Kidney (tissue), 14 donors: ENCODE data around the gene TF. TPM values are rescaled to one million over a fixed set of nuclear protein-coding genes. Genes with fewer than 3 reads are reported as not detected.
A peak's percentile ranks its signal among the peaks of the same experiment; 100 is the strongest.

Experiments
- DNase-seq, 5 donors: peaks; one replicate each; pipeline ENCODE4 v3.0.0-alpha.2; 2013 to 2020
- FAIRE-seq: peaks from 2 replicates; lab custom pipeline; 2012; peaks lifted over from hg19 to GRCh38; lab: Jason Lieb, UNC
- H3K27ac ChIP-seq, 2 donors: one replicate each; pipeline ENCODE4 v1.7.0; 2013; ENCODE audit warnings: low read depth in 2 of 2, low read length in 2 of 2, inconsistent platforms in 1 of 2
- H3K27me3 ChIP-seq: one replicate; pipeline ENCODE4 v1.7.1; 2013; ENCODE audit warnings: low read length, inconsistent platforms; ENCODE audit not compliant: control insufficient read depth, insufficient read depth
- H3K36me3 ChIP-seq, 3 donors: one replicate each; pipeline versions ENCODE4 v1.7.0 to v1.7.1; 2013; ENCODE audit warnings: low read length in 3 of 3, control low read depth in 1 of 3, inconsistent platforms in 1 of 3; ENCODE audit not compliant: insufficient read depth in 3 of 3, control insufficient read depth in 2 of 3
- H3K4me1 ChIP-seq, 3 donors: one replicate each; pipeline versions ENCODE4 v1.7.0 to v1.7.1; 2013; ENCODE audit warnings: low read length in 3 of 3, inconsistent platforms in 1 of 3, low read depth in 1 of 3; ENCODE audit not compliant: control insufficient read depth in 2 of 3, insufficient read depth in 2 of 3
- H3K4me3 ChIP-seq, 3 donors: one replicate each; pipeline versions ENCODE4 v1.7.0 to v1.8.1; 2013; ENCODE audit warnings: low read length in 3 of 3, control low read depth in 1 of 3, inconsistent platforms in 1 of 3
- H3K9ac ChIP-seq, 3 donors: one replicate each; pipeline versions ENCODE4 v1.7.0 to v1.7.1; 2013; ENCODE audit warnings: low read length in 3 of 3, control low read depth in 1 of 3, inconsistent platforms in 1 of 3
- H3K9me3 ChIP-seq, 3 donors: one replicate each; pipeline versions ENCODE4 v1.7.0 to v1.7.1; 2013; ENCODE audit warnings: low read length in 3 of 3, control low read depth in 1 of 3, inconsistent platforms in 1 of 3; ENCODE audit not compliant: control insufficient read depth in 2 of 3, insufficient read depth in 1 of 3
- intact Hi-C: fragments of 100-400 bp; cut with DNase I; formaldehyde crosslinking; loops from one replicate; pipeline ENCODE4 v1.11.1; 2022
- polyA plus RNA-seq: library from polyadenylated mRNA; stranded (reverse); fragments of 350-450 nt; fragmentation: Illumina TruSeq; extraction: RNeasy Lipid Tissue Mini Kit (QIAGEN cat#74804); gene quantifications from one replicate; pipeline ENCODE4 v1.2.3, GENCODE V29; 2014; ENCODE audit warnings: low read depth, low replicate concordance; ENCODE audit not compliant: insufficient read depth
- total RNA-seq: library from RNA; stranded (reverse); fragmentation: NEBNext Ultra II Directional; extraction: Animal tissue kit (Norgen Biotek cat#: 25700); gene quantifications from one replicate; pipeline ENCODE4 v1.2.1, GENCODE V29; 2021
- TF ChIP-seq, protein P1 (sequence below): IDR thresholded peaks from 3 replicates; pipeline ENCODE4 v1.5.1; 2012; ENCODE audit warnings: mild to moderate bottlenecking, moderate library complexity, borderline replicate concordance; ENCODE audit not compliant: insufficient read depth; ENCODE audit errors: extremely low read depth
- donor health status: control.
- donor health status: control.
- donor health status: control.
- donor health status: control.
- donor health status: control.
- donor health status: DM: yes; HTN: yes; CAD: no.
- donor health status: Normal renal cell carcinoma (clear cell type).

The TF gene
- total and polyA plus RNA-seq, 2 donors from 2014 or later: 0.88 to 1.4 TPM

- intact Hi-C loops: loop anchor here (5.0 kb wide), 1 partner anchor 111 kb away; no protein-coding TSS in a partner anchor
- TF ChIP-seq, protein P1, sequence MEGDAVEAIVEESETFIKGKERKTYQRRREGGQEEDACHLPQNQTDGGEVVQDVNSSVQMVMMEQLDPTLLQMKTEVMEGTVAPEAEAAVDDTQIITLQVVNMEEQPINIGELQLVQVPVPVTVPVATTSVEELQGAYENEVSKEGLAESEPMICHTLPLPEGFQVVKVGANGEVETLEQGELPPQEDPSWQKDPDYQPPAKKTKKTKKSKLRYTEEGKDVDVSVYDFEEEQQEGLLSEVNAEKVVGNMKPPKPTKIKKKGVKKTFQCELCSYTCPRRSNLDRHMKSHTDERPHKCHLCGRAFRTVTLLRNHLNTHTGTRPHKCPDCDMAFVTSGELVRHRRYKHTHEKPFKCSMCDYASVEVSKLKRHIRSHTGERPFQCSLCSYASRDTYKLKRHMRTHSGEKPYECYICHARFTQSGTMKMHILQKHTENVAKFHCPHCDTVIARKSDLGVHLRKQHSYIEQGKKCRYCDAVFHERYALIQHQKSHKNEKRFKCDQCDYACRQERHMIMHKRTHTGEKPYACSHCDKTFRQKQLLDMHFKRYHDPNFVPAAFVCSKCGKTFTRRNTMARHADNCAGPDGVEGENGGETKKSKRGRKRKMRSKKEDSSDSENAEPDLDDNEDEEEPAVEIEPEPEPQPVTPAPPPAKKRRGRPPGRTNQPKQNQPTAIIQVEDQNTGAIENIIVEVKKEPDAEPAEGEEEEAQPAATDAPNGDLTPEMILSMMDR: no peak
- H3K36me3 ChIP-seq: peaks cover 0 to 30% (median 13%) of the 10 kb centered on the region in 3 donors
Observed at GRCh38 chr3:133820889-133821675, 74.9 kb downstream of the TF start.

DNA sequence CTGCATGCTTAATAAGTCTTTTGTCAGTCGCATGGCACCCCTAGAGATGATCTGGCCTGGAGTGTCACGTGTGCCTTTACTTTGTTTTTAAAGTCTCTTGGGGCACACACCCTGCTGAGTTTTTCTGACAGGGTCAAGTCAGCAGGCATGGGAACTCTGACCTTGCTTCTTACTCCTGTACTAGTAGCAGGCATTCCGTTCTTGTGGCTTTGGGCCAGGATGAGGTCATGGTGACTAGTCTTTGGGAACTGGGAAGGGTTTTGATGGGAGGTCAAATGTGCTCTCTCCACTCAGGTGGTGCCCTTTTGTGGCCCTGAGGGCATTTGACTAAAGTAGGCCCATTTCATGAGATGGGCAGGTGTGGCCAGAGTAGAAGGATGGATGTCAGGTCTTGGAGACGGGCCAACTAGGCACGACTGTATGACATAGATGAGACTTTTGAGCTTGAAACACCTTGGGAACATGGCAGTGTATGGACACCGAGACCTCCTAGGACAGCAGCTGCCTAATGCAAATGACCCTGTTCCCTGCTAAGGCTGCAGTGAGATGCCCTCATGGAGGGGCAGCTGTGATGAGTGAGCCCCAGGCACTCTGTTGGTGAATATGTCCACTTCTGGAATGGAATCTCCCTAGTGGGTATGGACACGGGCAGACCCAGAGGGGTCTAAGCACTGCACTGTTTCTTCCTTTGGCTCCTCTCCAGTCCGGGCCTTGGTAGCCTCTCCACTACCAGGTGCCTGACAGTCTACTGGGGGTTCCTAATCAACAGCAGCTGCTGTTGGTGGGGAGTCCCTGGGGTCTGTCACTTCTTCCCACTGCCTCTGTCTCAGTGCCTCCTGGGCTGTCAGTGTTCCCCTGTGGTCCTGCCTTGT lies 75.8 kb downstream of the TF start:
- H3K27ac ChIP-seq: no peak overlapping the region
- H3K9ac ChIP-seq: no peak overlapping the region

More at GRCh38 chr3:133820889-133821675, 74.9 kb downstream of the TF start:
- Histone ChIP-seq H3K4me1 (peaks cover 0 to 6% (median 0%) of the 10 kb centered on the region in 3 donors), H3K9me3 (no peaks in the 10 kb centered on the region), H3K4me3 (no peak overlapping the region), H3K27ac (no peak overlapping the region), H3K9ac (no peak overlapping the region), H3K27me3 (no peaks in the 10 kb centered on the region)
- FAIRE-seq: no peak
- DNase-seq: no peak

DNA sequence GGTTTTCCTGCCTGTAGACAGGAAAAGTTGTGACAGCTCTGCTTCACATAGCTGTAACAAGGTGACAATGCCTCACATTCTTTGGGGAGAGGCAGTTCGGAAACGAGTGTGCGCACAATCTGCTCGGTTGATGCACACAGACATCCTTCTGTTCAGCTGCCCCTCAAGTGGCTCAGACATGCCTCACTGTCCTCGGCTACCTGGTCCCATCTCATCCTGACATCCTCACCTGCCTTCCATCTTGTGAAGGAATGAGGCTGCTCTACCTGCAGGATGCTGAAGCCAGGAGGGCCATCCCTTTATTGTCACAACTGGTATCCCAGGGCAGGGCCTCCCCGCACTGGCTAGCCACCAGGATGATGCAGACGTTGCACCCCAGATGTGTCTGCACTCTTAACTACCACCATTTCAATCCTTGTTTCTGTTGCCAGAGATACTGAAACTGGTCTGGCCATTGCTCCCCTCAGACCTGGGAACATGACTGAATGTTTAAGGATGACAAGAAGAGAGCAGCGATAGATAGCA lies 78.8 kb downstream of the TF start:
- Histone ChIP-seq H3K27ac (no peak overlapping the region), H3K9me3 (no peaks in the 10 kb centered on the region), H3K27me3 (no peaks in the 10 kb centered on the region), H3K9ac (no peak overlapping the region), H3K4me3 (no peak overlapping the region), H3K36me3 (peaks cover 0 to 12% (median 9%) of the 10 kb centered on the region in 3 donors), H3K4me1 (peaks cover 0 to 6% (median 0%) of the 10 kb centered on the region in 3 donors)
- FAIRE-seq (no peak), DNase-seq (no peak)
- intact Hi-C loops: loop anchor here (5.0 kb wide), 1 partner anchor 107 kb away; no protein-coding TSS in a partner anchor
- TF ChIP-seq, protein P1: no peak

More for the DNA sequence above, 75.8 kb downstream of the TF start:
- no peaks in the 10 kb centered on the region for H3K9me3 ChIP-seq
- H3K4me3 ChIP-seq: no peak overlapping the region
- FAIRE-seq: no peak
- H3K4me1 ChIP-seq: peaks cover 0 to 6% (median 0%) of the 10 kb centered on the region in 3 donors
- TF ChIP-seq, protein P1: peak; percentile 19
- peaks cover 0 to 23% (median 13%) of the 10 kb centered on the region in 3 donors for H3K36me3 ChIP-seq
- no peaks in the 10 kb centered on the region for H3K27me3 ChIP-seq
- intact Hi-C loops: loop anchor here (5.0 kb wide), 1 partner anchor 110 kb away; no protein-coding TSS in a partner anchor
- DNase-seq: peak in 2 of 5 donors; percentile 1 to 27
